Activated CD4-positive, alpha-beta T cell treated with anti-CD3 and anti-CD28 coated beads for 48 hours (primary cell): Measurements from ENCODE around the gene AP1B1.
A peak's percentile ranks its signal among the peaks of the same experiment; 100 is the strongest.

Experiments
- DNase-seq: peaks from one replicate; pipeline ENCODE4 v3.0.0-alpha.2; 2020

The AP1B1 gene

DNA sequence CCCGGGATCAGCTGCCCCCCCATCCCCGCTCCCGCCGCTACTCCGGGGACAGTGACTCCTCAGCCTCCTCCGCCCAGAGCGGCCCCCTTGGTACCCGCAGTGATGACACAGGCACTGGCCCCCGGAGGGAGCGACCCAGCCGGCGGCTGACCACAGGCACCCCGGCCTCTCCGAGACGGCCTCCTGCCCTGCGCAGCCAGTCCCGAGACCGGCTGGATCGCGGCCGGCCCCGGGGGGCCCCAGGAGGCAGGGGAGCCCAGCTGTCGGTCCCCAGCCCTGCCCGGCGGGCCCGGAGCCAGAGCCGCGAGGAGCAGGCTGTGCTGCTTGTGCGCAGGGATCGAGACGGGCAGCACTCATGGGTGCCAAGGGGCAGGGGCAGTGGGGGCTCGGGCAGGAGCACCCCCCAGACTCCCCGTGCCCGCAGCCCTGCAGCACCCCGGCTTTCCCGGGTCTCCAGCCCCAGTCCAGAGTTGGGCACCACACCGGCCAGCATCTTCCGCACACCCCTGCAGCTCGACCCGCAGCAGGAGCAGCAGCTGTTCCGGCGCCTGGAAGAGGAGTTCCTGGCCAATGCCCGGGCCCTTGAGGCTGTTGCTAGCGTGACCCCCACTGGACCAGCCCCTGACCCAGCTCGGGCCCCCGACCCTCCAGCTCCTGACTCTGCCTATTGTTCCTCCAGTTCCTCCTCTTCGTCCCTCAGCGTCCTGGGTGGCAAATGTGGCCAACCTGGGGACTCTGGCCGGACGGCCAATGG is 76.7 kb downstream of the AP1B1 start:
- DNase-seq: no peak

DNA sequence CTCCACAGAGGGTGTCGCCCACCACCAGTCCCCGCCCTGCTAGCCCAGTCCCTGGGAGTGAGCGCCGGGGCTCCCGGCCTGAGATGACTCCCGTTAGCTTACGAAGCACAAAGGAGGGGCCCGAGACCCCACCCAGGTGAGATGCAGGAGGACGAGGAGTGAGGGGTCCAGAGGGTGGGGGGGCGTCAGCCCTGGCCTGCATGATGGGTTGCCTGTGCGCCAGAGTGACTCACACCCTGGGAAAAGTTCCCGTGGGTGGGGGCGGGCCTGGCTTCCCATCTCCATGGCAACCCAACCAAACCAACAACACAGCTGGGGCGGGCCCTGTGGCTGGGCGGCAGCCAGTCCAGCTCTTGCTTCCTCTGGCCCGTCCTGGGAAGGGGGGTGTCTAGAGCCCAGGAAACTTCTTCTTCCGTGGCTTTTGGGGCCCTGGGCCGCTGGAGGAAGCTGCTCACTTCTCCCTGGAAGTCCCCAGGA is 77.5 kb downstream of the AP1B1 start:
- DNase-seq: peak; percentile 80

DNA sequence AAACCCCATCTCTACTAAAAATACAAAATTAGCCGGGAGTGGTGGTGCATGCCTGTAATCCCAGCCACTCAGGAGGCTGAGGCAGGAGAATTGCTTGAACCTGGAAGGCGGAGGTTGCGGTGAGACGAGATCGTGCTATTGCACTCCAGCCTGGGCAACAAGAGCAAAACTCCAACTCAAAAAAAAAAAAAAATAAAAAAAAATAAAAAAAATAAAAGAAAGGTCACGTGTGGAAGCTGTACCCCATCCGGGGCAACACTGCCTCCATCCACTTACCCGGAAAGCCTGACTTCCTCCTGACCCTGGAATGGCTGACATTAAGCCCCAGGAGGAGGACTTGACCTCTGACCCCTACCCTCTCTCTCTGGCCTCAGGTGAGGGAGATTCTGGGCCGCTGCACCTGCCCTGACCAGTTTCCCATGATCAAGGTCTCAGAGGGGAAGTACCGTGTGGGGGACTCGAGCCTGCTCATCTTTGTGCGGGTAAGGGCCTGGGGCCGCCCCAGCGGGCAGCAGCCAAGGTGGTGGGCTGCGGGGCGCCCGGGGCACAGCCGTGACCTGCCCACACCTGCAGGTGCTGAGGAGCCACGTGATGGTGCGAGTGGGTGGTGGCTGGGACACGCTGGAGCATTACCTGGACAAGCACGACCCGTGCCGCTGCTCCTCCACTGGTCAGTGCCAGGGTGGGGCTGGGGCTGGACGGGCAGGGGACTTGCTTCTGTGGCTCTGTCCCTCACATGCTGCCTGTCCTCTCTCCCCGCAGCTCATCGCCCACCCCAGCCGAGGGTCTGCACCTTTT is 78.1 kb downstream of the AP1B1 start:
- no peak for DNase-seq

DNA sequence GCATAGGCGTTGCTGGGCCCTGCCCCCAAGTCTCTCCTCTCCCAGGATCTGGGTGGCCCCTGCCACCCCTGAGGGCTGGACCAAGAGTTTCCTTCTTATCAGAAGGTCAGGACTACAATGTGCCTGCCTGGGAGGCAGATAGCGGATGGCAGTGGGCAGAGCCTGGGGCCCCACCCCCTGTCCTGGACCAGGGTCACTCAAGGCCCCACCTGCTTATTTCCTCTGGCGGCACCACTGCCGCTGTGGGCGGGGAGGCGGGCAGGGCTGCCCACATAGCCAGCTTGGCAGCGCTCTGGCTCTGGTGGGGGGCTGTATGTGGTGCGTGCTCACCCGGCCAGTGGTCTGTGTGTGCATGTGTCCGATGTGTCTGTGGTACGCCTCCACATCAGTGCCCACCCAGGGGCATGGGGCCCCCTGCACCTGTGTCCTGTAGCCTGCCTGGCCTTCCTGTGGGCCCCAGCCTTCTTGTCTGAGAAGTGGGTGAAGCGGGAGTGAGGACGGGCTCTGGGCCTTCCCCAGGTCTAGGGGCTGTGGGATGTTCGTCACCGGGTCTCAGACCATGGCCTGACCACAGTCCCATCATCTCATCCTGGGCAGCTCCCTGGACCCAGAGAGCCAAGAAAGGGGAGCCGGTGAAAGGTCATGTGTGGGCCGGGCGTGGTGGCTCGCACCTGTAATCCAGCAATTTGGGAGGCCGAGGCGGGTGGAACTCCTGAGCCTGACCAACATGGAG is 78.9 kb downstream of the AP1B1 start:
- DNase-seq: no peak

DNA sequence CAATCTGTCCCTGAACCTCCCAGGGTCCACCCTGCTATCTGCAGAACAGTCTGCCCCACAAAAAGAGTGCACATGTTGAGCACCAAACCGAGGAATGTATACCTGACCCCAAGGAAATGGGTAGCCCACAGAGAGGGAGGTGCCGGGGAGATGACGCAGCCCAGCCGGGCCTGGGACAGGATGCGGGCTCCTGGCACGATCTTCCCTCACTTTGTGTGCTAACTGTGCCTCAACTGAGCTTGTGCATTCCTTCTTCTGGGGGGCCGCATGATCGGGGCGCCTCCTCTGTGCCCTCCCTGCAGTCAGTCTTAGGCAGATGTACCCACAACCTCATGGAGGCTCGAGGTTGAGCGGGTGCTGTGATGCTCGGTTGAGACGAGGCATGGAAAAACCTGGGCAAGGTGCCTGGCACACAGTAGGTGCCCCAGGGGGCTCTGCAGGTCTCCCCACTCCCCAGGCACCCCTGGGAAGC is 79.5 kb downstream of the AP1B1 start:
- peak; percentile 41 for DNase-seq

DNA sequence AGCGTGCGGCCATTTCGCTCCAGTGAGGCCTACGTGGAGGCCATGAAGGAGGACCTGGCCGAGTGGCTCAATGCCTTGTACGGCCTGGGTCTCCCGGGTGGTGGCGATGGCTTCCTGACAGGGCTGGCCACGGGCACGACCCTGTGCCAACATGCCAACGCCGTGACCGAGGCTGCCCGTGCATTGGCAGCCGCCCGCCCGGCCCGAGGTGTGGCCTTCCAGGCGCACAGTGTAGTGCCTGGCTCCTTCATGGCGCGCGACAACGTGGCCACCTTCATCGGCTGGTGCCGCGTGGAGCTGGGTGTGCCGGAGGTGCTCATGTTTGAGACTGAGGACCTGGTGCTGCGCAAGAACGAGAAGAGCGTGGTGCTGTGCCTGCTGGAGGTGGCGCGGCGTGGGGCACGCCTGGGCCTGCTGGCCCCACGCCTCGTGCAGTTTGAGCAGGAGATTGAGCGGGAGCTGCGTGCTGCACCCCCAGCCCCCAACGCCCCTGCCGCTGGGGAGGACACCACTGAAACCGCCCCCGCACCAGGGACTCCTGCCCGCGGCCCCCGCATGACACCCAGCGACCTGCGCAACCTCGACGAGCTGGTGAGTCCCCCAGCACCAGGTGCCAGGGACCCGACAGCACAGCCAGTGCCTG is 80.1 kb downstream of the AP1B1 start:
- no peak for DNase-seq

DNA sequence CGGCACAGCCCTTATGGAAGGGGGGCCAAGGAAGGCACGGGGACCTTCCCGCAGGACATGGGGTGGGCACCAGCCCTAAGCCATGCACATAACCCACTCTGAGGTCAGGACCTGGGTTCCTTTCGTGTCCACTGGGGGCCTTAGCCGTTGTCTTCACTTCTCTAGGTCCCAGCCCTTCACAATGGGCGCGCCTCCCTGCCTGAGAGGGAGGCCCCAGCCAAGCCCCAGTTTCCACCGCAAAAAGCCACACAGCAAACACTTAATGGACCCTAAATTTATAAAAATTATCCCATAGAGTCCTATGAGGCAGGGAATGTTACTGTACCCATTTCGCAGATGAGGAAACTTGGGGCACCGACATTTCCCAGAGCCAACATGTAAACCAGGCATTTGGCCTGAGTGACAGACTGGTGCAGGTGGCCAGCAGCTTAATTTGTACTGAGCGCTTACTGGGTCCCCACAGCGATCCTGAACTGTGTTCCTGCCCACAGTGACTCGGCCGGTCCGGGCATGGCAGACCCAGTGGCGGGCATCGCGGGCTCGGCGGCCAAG is 80.7 kb downstream of the AP1B1 start:
- DNase-seq: no peak

DNA sequence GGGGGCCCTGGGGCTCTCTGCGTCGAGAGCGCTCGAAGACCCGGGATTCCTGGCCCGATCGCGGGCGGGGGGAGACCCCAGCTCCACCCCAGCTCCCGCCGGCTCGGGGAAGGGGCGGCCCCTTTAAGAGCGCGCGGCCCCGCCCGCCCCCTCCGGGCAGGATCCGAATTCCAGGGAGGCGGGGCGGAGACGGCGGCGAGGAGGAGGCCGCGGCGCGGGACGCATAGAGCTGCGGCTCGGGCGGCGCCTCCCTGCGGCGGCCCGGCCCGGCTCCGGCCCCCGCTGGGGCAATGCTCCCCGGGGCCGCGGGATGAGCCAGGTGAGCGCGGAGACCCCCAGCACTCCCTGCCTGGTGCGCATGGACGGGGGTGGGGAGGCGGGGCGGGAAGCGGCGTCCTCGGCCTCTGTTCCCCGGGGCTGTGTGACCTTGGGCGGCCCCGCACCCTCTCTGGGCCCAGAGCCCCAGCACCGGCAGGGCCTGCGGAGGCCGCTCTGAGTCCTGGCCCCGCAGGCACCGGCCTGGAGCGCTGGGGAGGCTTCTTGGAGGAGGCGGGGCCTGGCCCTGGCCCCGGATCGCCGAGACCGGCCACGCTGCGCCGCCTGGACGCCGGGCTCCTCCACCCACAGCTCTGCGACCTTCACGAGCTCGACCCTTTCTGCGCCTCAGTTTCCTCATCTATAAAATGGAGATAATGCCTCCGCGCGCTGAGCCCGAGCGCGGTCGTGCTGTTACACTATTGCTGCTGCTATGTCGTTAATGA is 81.4 kb downstream of the AP1B1 start:
- peak; percentile 56 for DNase-seq

DNA sequence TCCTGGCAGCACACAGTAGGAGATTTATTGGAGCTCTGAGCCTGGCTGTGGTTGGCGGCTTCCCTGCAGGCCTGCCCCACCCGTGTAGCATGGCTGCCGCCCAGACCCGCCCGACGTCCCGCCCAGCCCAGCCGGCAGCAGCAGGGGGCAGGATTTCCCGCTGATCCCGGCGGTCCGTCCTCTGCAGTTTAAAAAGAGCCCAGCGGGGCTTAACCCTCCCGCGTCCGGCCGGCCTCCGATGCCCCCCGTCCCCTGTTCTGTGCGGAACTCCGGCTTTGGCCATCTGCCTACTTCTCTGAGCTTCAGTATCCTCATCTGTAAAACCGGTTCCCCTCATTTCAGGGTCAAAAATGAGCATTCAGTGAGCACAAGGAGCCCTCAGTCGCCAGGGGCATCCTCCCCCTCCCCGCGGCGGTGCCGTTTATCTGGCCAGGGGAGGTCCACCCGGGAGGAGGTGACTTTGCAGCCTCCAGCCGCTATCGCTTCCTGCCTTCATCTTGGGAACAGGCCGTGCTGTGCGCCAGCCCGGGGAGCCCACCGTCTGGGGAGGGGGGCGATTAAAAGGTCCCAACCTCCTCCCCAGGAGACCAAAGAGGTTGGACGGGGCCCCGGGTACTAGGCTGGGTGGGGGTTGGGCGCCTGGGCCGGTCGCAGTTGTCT is 82.1 kb downstream of the AP1B1 start, which contains the start of gene GAS2L1:
TSS of gene GAS2L1 (plus strand) at position 476 of the 660 bp plus-strand sequence. CDS start 1,456 bp downstream, outside the sequence.
- DNase-seq: peak; percentile 67

DNA sequence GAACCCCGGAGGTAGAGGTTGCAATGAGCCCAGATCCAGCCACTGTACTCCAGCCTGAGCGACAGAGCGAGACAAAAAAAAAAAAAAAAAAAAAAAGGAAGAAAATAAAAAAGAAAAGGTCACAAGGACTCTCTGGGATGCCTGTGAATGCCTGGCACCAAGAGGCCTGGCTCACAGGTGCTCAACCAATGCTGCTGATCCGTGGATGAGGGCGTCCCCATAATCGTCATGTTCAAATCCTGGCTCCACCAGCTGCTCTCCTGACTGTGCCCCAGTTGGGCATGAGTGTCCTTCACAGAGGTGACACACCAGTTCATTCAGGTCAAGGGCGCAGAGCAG is 82.6 kb downstream of the AP1B1 start:
- DNase-seq: no peak

DNA sequence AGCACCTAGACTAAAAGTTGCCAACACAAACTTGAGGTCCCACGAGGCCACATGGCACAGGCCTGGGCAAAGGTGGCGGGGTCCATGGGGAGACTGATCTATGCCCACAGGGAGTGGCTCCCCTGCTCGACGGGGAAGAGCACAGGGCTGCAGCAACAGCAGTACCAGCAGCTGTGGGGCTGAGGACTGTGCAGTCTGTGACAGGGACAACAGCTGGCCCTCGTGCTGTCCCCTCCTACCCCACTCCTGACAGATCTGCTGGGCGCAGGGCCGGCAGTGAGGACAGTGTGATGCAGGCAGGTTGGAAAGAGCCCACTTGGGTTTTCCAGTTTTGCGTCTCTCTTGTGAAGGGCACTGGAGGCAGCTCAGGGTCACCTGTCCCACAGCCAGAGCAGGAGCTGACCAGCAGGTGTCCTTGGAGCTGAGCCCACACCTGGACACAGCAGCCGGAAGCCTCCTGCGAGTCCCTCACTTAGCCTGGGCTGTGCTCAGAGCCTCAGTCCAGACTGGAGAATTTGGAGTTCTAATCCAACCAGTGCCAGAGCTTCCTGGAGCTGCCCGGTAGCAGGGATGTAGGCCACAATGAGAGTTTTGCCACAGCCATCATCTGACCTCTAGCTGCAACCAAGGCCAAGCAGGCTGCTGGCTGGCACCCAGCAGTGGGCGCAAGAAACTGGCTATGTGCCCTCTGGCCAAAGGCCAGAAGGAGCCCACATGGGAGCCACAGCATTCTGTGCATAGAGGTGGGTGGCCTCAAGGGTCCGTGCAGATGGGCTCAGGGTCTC is 85.5 kb downstream of the AP1B1 start:
- no peak for DNase-seq

DNA sequence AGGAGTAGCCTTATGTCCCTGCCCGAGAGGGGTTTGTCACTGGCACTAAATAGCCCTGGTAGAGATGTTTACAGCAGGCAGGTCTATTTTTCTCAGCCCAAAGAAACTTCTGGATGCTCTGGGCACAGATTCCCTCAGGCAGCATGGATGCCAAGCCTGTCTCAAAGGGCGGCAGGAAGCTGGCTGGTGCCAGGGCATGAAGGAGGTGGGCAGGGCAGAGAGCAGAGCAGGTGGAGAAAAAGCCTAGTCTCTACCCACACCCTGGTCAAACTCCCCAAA is 86.0 kb downstream of the AP1B1 start:
- DNase-seq: no peak

DNA sequence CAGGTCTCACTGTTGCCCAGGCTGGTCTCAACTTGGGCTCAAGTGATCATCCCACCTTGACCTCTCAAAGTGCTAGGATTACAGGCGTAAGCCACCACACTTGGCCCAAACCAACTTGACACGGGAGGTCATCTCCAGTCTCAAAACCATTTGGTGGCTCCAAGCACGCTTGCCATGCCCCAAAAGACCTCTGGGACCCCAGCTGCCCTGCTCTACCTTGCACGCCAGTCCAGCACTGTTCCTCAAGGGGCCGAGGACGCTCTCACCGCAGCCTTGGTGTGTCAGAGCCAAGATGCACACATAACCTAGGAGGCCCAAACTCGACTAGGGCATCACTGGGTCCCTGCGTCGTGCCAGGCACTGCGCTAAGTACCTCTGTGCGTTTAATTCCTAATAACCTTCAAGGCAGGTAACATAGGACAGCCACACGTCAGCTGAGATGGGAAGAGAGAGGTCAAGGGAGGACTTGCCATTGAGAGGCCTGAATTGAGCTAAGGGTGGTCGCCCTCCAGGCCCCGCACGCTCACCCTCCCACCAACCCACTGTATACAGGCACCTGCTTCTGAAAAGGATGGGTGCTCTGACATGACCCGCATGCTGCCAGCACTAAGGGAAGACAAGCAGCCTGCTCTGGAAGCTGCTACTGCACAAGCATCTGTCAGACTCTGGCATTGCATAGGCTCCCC is 86.5 kb downstream of the AP1B1 start:
- DNase-seq: no peak

DNA sequence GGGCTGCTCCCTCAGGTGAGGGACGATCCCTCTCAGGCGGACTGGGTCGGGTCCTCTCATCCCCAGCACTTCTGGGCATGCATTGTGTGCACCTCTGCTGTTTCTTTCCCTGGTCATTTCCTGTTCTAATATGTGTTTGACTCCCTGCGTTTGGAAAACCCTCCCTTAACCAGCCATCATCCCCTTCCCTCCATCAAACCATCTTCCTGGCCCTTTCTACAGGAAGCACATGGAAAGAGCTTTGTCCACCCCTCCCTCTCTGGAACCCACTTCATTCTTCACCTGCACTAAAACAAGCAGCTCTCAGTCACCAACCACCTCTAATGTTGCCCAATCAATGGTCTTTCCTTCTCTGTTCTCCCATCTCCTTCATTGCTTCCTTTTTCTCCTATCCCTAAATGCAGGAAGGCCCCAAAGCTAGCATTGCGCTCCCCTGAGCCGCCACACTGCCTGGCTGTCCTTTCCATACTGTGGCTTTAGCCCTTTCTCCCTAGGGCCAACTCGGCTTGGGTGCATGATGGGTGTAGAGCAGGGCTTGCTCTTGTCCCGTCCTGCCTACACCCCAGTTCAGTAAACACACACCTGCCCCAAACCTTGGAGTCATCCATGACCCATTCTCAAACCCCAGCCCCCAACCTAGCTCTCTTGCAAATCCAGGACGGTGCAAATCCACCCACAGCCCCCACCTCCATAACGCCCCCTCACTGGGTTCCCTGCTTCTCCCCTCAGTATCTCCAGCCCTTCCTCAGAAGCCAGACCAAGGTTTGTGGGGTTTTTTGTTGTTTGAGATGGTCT is 87.4 kb downstream of the AP1B1 start:
- DNase-seq: no peak

DNA sequence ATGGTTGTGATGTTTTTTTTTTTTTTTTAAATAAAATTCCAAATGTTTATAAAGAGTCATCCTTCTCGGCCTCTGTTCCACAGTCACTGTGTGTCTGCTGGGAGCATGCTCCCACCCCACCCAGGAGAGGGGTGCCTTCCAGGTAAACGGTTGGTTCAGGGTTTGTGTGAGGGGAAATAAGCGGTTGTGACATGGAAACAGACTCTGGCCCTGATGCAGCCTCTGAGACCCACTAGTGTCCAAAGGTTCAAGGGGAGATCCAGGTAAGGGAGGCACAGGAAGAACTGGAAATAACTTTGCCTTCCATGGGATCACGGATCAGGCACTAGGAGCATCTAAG is 87.9 kb downstream of the AP1B1 start:
- no peak for DNase-seq

DNA sequence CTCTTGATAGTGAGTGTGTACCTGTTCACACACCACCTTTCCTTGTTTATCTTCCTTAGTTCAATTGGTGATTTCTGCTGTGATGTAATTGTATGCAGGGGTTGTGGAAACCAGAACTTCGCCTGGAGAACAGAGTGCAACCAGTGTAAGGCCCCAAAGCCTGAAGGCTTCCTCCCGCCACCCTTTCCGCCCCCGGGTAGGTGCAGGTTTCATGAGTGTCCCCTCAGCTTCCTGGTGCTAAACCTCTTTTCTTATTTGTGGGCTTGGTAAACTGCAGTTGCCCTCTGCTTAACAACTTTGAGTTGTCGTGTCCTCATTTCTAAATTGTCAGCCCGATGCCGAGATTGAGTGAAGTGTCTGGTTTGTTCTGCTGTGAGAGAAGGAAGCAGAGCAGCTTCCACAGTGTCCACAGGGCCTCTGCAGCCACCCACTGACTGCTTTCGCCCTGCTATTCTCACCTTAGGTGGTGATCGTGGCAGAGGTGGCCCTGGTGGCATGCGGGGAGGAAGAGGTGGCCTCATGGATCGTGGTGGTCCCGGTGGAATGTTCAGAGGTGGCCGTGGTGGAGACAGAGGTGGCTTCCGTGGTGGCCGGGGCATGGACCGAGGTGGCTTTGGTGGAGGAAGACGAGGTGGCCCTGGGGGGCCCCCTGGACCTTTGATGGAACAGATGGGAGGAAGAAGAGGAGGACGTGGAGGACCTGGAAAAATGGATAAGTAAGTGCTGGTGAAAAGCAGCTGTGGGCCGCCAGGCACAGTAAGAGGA is 89.1 kb downstream of the AP1B1 start:
- DNase-seq: no peak

DNA sequence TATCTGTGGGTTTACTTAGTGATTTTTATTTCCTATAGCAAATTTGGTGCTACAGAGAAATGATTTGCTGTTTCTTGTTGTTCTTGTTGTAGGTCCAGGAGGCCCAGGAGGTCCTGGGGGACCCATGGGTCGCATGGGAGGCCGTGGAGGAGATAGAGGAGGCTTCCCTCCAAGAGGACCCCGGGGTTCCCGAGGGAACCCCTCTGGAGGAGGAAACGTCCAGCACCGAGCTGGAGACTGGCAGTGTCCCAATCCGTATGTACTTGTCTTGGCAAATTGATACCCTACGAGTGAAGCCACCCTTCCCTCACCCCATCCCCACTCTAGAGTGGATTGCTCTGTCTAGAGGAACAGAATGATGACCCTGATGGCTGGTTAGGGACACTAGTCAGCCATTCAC is 89.7 kb downstream of the AP1B1 start:
- no peak for DNase-seq

DNA sequence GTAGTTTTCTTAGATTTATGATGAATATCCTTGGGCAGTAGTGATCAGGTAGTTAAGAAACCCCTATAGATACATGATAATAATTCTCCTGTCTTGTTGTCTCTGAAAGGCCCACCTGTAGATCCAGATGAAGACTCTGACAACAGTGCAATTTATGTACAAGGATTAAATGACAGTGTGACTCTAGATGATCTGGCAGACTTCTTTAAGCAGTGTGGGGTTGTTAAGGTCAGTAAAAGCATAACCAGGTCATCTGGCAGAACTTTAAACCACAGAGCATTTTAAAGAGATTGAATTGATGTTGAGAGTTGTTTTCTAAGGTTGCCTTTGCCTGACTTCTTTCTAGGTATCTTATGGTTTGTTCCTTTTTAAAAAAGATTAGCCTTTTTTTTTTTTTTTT is 96.0 kb downstream of the AP1B1 start:
- no peak for DNase-seq

DNA sequence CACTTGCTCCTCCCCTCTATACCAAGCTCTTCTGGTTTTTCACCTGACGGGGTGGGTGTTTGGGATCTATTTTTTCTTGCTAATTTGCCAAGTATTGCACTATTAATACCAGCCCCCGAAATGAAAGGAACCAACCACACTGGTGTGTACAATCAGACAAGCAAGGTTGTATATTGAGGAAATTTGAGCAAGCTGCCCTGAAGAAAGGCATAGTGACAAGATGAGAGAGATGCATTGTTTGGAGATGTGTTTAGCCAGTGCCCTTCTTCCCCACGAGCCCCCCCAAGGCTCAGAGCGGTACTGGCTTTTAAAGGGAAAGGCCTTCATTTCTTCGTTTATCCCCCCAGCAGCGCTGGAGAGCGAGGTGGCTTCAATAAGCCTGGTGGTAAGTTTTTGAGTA is 97.2 kb downstream of the AP1B1 start:
- no peak for DNase-seq
